ENCODE results near the gene GM2A. TPM values are rescaled to one million over a fixed set of nuclear protein-coding genes. Genes with fewer than 3 reads are reported as not detected.
A peak's percentile ranks its signal among the peaks of the same experiment; 100 is the strongest.

The GM2A gene
- total and polyA plus RNA-seq, 9 of the 15 experiments (the other 6 are each of a cell fraction or from before 2014, with no cell fraction given), result 5.8 to 36.0 (median 10.0) TPM

DNA sequence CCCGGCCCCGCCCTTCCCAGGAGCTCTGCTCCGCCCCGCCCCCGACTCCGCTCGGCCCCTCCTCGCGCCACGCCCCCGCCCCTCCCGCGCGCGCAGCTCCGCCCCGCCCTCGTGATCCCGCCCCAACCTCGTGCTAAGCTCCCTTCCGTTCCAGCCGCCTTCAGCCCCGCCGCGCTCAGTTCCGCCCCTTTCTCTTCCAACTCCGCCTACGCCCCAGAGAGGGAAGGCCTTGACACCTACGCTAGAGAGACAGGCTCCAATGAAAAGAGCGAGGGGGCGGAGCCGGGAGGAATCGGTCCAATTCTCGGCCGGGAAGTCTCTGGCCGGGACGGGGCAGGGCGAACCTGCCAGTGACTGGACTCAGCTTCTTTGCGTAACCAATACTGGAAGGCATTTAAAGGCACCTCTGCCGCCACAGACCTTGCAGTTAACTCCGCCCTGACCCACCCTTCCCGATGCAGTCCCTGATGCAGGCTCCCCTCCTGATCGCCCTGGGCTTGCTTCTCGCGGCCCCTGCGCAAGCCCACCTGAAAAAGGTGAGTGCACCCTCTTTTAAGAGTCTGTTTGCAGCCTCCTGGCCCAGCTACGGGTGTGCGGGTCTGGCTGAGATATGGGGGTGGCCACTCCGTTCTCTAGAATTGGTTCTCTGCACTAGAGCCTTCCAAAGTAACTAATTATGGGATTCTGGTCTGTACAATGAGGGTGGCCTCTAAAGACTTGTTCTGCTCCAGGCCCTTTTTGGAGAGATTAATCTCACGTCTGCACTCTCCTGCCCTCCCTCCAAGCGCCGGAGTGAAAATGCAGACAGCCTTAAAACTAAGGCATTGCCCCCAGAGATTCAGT is at the start of gene GM2A (continued):
- TF ChIP-seq, protein P1, sequence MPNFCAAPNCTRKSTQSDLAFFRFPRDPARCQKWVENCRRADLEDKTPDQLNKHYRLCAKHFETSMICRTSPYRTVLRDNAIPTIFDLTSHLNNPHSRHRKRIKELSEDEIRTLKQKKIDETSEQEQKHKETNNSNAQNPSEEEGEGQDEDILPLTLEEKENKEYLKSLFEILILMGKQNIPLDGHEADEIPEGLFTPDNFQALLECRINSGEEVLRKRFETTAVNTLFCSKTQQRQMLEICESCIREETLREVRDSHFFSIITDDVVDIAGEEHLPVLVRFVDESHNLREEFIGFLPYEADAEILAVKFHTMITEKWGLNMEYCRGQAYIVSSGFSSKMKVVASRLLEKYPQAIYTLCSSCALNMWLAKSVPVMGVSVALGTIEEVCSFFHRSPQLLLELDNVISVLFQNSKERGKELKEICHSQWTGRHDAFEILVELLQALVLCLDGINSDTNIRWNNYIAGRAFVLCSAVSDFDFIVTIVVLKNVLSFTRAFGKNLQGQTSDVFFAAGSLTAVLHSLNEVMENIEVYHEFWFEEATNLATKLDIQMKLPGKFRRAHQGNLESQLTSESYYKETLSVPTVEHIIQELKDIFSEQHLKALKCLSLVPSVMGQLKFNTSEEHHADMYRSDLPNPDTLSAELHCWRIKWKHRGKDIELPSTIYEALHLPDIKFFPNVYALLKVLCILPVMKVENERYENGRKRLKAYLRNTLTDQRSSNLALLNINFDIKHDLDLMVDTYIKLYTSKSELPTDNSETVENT (CRISPR knock-in tag; IDR thresholded peaks at IDR 0.05), result no peak
- TF ChIP-seq, protein P2, sequence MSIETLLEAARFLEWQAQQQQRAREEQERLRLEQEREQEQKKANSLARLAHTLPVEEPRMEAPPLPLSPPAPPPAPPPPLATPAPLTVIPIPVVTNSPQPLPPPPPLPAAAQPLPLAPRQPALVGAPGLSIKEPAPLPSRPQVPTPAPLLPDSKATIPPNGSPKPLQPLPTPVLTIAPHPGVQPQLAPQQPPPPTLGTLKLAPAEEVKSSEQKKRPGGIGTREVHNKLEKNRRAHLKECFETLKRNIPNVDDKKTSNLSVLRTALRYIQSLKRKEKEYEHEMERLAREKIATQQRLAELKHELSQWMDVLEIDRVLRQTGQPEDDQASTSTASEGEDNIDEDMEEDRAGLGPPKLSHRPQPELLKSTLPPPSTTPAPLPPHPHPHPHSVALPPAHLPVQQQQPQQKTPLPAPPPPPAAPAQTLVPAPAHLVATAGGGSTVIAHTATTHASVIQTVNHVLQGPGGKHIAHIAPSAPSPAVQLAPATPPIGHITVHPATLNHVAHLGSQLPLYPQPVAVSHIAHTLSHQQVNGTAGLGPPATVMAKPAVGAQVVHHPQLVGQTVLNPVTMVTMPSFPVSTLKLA (conservative IDR thresholded peaks at IDR 0.05), result peak in 1 of 2 experiments; percentile 58; a peak in 2 of 4 replicates
- TF ChIP-seq SP2 (IDR thresholded peaks at IDR 0.05; ENCODE audit: extremely low read depth, low read depth, low read length, poor library complexity, severe bottlenecking), result peak; percentile 31
- no peak for TF ChIP-seq NFRKB (IDR thresholded peaks at IDR 0.05; ENCODE audit: low read depth)
- TF ChIP-seq RBBP5 (IDR thresholded peaks at IDR 0.05; ENCODE audit: borderline replicate concordance, insufficient read depth, low read length, poor library complexity, severe bottlenecking), result no peak
- peak; percentile 37 for TF ChIP-seq CCNT2 (IDR thresholded peaks at IDR 0.05; ENCODE audit: borderline replicate concordance, extremely low read depth, insufficient read length, low read depth, low read length)
- TF ChIP-seq POLR2B (IDR thresholded peaks at IDR 0.05; ENCODE audit: low read depth, partially characterized antibody), result no peak
- no peak for TF ChIP-seq KLF10 (CRISPR knock-in tag; IDR thresholded peaks at IDR 0.05)
- 0 out of 2 replicates have a peak, but pooled peaks have one; percentile 13 for TF ChIP-seq TOE1 (IDR thresholded peaks at IDR 0.05; ENCODE audit: borderline replicate concordance)
- TF ChIP-seq TOE1 (CRISPR knock-in tag; IDR thresholded peaks at IDR 0.05; ENCODE audit: borderline replicate concordance, low read depth), result no peak
- TF ChIP-seq HIVEP1 (CRISPR knock-in tag; IDR thresholded peaks at IDR 0.05), result no peak
- TF ChIP-seq ZNF408 (CRISPR knock-in tag; IDR thresholded peaks at IDR 0.05; ENCODE audit: low read depth), result no peak
- 0 out of 2 replicates have a peak, but pooled peaks have one; percentile 39 for TF ChIP-seq TAF7 (tag; IDR thresholded peaks at IDR 0.05)
- TF ChIP-seq SREBF2 (CRISPR knock-in tag; IDR thresholded peaks at IDR 0.05), result no peak
- peak; percentile 70; the same call in 1 of the 2 replicates for TF ChIP-seq CEBPG (CRISPR knock-in tag; IDR thresholded peaks at IDR 0.05)
- peak in 1 of 2 experiments; percentile 85; a peak in 2 of 4 replicates for TF ChIP-seq CEBPG (tag; conservative IDR thresholded peaks at IDR 0.05 in 1 of 2, IDR thresholded peaks at IDR 0.05 in 1 of 2)
- TF ChIP-seq, protein P3, sequence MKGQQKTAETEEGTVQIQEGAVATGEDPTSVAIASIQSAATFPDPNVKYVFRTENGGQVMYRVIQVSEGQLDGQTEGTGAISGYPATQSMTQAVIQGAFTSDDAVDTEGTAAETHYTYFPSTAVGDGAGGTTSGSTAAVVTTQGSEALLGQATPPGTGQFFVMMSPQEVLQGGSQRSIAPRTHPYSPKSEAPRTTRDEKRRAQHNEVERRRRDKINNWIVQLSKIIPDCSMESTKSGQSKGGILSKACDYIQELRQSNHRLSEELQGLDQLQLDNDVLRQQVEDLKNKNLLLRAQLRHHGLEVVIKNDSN (CRISPR knock-in tag; IDR thresholded peaks at IDR 0.05), result no peak
- TF ChIP-seq BCL6 (CRISPR knock-in tag; IDR thresholded peaks at IDR 0.05), result no peak
- TF ChIP-seq U2AF1 (optimal IDR thresholded peaks at IDR 0.05; ENCODE audit: low read depth, low read length), result no peak
- TF ChIP-seq JUND (IDR thresholded peaks at IDR 0.05; ENCODE audit: borderline replicate concordance, low read depth, low read length), result peak; percentile 34; the same call in 1 of the 2 replicates
- TF ChIP-seq JUND (tag; IDR thresholded peaks at IDR 0.05; ENCODE audit: borderline replicate concordance, low read depth, low read length), result no peak; the same call in 2 of the 3 replicates
- TF ChIP-seq ELF1 (tag; IDR thresholded peaks at IDR 0.05), result no peak
- no peak for TF ChIP-seq ZBTB8A (IDR thresholded peaks at IDR 0.05; ENCODE audit: partially characterized antibody)
